ENCODE measurements around the gene PRRG4.

- TF ChIP-seq HCFC1 (IDR thresholded peaks at IDR 0.05; ENCODE audit: low read depth, low read length), result no peak
- no peak for TF ChIP-seq CTCF (CRISPR knock-in tag; IDR thresholded peaks at IDR 0.05)
- TF ChIP-seq RAD21 (CRISPR knock-in tag; IDR thresholded peaks at IDR 0.05), result no peak
- TF ChIP-seq ZNF263 (CRISPR knock-in tag; IDR thresholded peaks at IDR 0.05), result no peak
- no peak for TF ChIP-seq ZNF281 (CRISPR knock-in tag; IDR thresholded peaks at IDR 0.05; ENCODE audit: borderline replicate concordance)
- TF ChIP-seq THAP7 (CRISPR knock-in tag; IDR thresholded peaks at IDR 0.05), result no peak
- TF ChIP-seq SRF (IDR thresholded peaks at IDR 0.05; ENCODE audit: low read depth, low read length), result no peak
- no peak for TF ChIP-seq MAX (IDR thresholded peaks at IDR 0.05)
- TF ChIP-seq SUZ12 (IDR thresholded peaks at IDR 0.05; ENCODE audit: low read depth, low read length), result no peak
- no peak for TF ChIP-seq NFYB (CRISPR knock-in tag; IDR thresholded peaks at IDR 0.05)
- no peak for TF ChIP-seq ZMAT5 (CRISPR knock-in tag; IDR thresholded peaks at IDR 0.05; ENCODE audit: borderline replicate concordance, low read depth)
Measured at GRCh38 chr11:32786811-32787210, 42.9 kb upstream of the PRRG4 start.
